Osteocyte (in vitro differentiated cells): Measurements from ENCODE around the gene MYO16. TPM values are rescaled to one million over a fixed set of nuclear protein-coding genes. Genes with fewer than 3 reads are reported as not detected.

Source experiments
- DNase-seq: peaks from one replicate; pipeline ENCODE4 v3.0.0; 2021; ENCODE audit warnings: mixed read lengths; ENCODE audit not compliant: unreplicated experiment; ENCODE audit errors: extremely low spot score
- H3K27ac Mint-ChIP-seq: one replicate; pipeline ENCODE4 v1.8.0; 2021; ENCODE audit warnings: mild to moderate bottlenecking, mixed read lengths; ENCODE audit not compliant: unreplicated experiment
- H3K27me3 Mint-ChIP-seq: one replicate; pipeline ENCODE4 v1.8.0; 2021; ENCODE audit warnings: mixed read lengths; ENCODE audit not compliant: unreplicated experiment
- H3K36me3 Mint-ChIP-seq: one replicate; pipeline ENCODE4 v1.8.0; 2021; ENCODE audit warnings: mixed read lengths; ENCODE audit not compliant: unreplicated experiment
- H3K4me1 Mint-ChIP-seq: one replicate; pipeline ENCODE4 v1.8.0; 2021; ENCODE audit warnings: mixed read lengths; ENCODE audit not compliant: unreplicated experiment
- H3K4me3 Mint-ChIP-seq: one replicate; pipeline ENCODE4 v1.8.0; 2021; ENCODE audit warnings: mild to moderate bottlenecking, moderate library complexity, mixed read lengths; ENCODE audit not compliant: unreplicated experiment
- H3K9me3 Mint-ChIP-seq: one replicate; pipeline ENCODE4 v1.8.0; 2021; ENCODE audit warnings: mixed read lengths; ENCODE audit not compliant: unreplicated experiment
- total RNA-seq: library from RNA; stranded (reverse); gene quantifications from 2 replicates; pipeline ENCODE4 v1.2.1, GENCODE V29; 2021
- TF ChIP-seq, protein P1 (sequence below): fragments of 200-600 bp; sonication (generic); IDR thresholded peaks from 2 replicates; pipeline ENCODE4 v1.5.0; 2021; ENCODE audit warnings: antibody characterized with exemption, mild to moderate bottlenecking, moderate library complexity

MYO16 gene
- total RNA-seq, 1 donor from 2014 or later, result 0.13 TPM

- H3K9me3 Mint-ChIP-seq, result no peaks in the 10 kb centered on the region
- H3K27me3 Mint-ChIP-seq, result no peaks in the 10 kb centered on the region
- H3K36me3 Mint-ChIP-seq, result no peaks in the 10 kb centered on the region
- H3K4me3 Mint-ChIP-seq, result no peak overlapping the region
- H3K4me1 Mint-ChIP-seq, result no peaks in the 10 kb centered on the region
- DNase-seq, result no peak
- H3K27ac Mint-ChIP-seq, result no peak overlapping the region
- TF ChIP-seq, protein P1, sequence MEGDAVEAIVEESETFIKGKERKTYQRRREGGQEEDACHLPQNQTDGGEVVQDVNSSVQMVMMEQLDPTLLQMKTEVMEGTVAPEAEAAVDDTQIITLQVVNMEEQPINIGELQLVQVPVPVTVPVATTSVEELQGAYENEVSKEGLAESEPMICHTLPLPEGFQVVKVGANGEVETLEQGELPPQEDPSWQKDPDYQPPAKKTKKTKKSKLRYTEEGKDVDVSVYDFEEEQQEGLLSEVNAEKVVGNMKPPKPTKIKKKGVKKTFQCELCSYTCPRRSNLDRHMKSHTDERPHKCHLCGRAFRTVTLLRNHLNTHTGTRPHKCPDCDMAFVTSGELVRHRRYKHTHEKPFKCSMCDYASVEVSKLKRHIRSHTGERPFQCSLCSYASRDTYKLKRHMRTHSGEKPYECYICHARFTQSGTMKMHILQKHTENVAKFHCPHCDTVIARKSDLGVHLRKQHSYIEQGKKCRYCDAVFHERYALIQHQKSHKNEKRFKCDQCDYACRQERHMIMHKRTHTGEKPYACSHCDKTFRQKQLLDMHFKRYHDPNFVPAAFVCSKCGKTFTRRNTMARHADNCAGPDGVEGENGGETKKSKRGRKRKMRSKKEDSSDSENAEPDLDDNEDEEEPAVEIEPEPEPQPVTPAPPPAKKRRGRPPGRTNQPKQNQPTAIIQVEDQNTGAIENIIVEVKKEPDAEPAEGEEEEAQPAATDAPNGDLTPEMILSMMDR, result no peak
Observed at GRCh38 chr13:109026266-109026665, 396.9 kb downstream of the MYO16 start.

DNA sequence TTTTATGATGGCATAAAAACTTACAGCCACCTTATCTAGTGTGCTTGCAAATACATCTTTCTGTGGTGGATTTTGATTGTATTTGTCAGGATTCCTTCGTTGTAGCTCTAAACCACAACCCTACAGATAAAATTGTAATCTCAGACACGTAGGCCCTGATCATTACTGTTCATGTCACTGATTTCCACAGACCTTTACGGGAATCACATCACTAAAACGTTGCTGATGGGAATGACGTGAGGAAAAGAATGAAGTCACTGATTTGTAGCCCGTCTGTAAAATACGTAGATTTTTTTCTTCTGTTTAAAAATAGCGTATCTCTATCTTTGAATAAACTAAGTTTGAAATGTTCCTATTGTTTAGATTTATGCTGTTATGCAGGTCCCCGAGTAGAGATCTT lies 399.2 kb downstream of the MYO16 start:
- H3K36me3 Mint-ChIP-seq, result no peaks in the 10 kb centered on the region
- DNase-seq, result no peak

DNA sequence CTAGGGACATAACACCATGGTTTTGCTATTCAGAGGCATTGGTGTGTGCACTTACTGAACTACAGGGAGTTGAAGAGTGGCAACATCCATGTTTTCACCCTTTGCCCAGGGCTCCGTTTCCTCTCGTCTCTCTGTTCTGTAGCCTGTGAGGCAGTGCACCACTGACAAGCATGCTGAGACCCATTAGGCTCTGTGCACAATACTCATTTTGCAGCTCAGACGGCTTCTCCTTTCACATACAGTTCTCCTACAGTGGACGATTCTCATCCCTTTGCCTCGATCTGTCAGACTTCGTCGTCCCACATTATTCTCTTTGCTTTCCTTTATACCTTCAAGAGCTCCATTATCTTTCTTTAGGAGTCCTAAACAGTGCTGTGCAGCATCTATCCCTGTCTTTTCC lies 403.7 kb downstream of the MYO16 start:
- no peak for DNase-seq
- H3K9me3 Mint-ChIP-seq, result no peaks in the 10 kb centered on the region
- H3K4me1 Mint-ChIP-seq, result no peaks in the 10 kb centered on the region
- H3K27me3 Mint-ChIP-seq, result no peaks in the 10 kb centered on the region
- TF ChIP-seq, protein P1, result no peak
- no peaks in the 10 kb centered on the region for H3K36me3 Mint-ChIP-seq
- H3K27ac Mint-ChIP-seq, result no peak overlapping the region
- no peak overlapping the region for H3K4me3 Mint-ChIP-seq

More for the DNA sequence above, 399.2 kb downstream of the MYO16 start:
- TF ChIP-seq, protein P1, result no peak
- Mint-ChIP-seq H3K9me3 (no peaks in the 10 kb centered on the region), H3K27me3 (no peaks in the 10 kb centered on the region), H3K27ac (no peak overlapping the region), H3K4me1 (no peaks in the 10 kb centered on the region), H3K4me3 (no peak overlapping the region)

- H3K36me3 Mint-ChIP-seq, result no peaks in the 10 kb centered on the region
- TF ChIP-seq, protein P1, result no peak
- H3K4me1 Mint-ChIP-seq, result no peaks in the 10 kb centered on the region
- no peak for DNase-seq
- no peak overlapping the region for H3K4me3 Mint-ChIP-seq
- no peak overlapping the region for H3K27ac Mint-ChIP-seq
- H3K27me3 Mint-ChIP-seq, result no peaks in the 10 kb centered on the region
- no peaks in the 10 kb centered on the region for H3K9me3 Mint-ChIP-seq
Observed at GRCh38 chr13:109036078-109036780, 406.8 kb downstream of the MYO16 start.

DNA sequence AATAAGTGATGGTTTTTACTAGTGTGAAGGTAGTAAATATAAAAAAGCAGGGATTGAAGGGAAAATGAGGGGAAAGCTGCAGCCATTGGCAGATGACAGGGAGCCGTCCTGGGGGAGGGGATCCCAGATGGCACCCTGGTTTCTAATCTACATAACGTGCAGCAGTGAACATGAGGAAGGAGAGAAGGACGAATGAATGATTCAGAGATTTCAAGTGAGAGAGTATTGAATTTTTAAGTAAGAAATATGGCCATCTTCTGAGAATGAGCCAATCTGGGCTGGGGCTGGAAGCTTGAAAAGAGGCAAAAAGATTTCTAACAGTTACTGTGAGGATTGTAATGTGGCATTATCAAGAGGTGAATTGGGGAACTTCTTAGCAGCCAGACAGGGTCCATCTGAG lies 414.2 kb downstream of the MYO16 start:
- no peaks in the 10 kb centered on the region for H3K9me3 Mint-ChIP-seq
- H3K4me3 Mint-ChIP-seq, result no peak overlapping the region
- DNase-seq, result no peak
- no peaks in the 10 kb centered on the region for H3K27me3 Mint-ChIP-seq
- TF ChIP-seq, protein P1, result no peak
- no peaks in the 10 kb centered on the region for H3K36me3 Mint-ChIP-seq
- H3K27ac Mint-ChIP-seq, result no peak overlapping the region
- H3K4me1 Mint-ChIP-seq, result no peaks in the 10 kb centered on the region
